Right ventricle myocardium inferior (tissue), 1 donor: ENCODE data around the gene UBAP1L. TPM values are rescaled to one million over a fixed set of nuclear protein-coding genes. Genes with fewer than 3 reads are reported as not detected.
"Not testable (repeated sequence)": the region's sequence is repeated elsewhere in the genome, so short reads cannot be mapped to it uniquely, and the experiment has no call there.

Source experiments
- ATAC-seq: fragments of 200-7000 bp; cut with Tn5 transposase; one replicate; pipeline ENCODE4 v1.9.1; 2020; ENCODE audit warnings: mild to moderate bottlenecking, moderate library complexity
- DNase-seq: peaks from one replicate; pipeline ENCODE4 v3.0.0; 2021; ENCODE audit errors: missing footprints
- intact Hi-C: fragments of 100-400 bp; cut with DNase I; formaldehyde crosslinking; loops from one replicate; pipeline ENCODE4 v1.11.0; 2022
- total RNA-seq: library from RNA; stranded (reverse); fragmentation: NEBNext Ultra II Directional; extraction: Animal tissue kit (Norgen Biotek cat#: 25700); gene quantifications from one replicate; pipeline ENCODE4 v1.2.1, GENCODE V29; 2021
- donor health status: DM: no; HTN: yes; CAD: no; lungs with severe emphysema.

UBAP1L gene
- total RNA-seq, 1 donor from 2014 or later, result 1.5 TPM

DNA sequence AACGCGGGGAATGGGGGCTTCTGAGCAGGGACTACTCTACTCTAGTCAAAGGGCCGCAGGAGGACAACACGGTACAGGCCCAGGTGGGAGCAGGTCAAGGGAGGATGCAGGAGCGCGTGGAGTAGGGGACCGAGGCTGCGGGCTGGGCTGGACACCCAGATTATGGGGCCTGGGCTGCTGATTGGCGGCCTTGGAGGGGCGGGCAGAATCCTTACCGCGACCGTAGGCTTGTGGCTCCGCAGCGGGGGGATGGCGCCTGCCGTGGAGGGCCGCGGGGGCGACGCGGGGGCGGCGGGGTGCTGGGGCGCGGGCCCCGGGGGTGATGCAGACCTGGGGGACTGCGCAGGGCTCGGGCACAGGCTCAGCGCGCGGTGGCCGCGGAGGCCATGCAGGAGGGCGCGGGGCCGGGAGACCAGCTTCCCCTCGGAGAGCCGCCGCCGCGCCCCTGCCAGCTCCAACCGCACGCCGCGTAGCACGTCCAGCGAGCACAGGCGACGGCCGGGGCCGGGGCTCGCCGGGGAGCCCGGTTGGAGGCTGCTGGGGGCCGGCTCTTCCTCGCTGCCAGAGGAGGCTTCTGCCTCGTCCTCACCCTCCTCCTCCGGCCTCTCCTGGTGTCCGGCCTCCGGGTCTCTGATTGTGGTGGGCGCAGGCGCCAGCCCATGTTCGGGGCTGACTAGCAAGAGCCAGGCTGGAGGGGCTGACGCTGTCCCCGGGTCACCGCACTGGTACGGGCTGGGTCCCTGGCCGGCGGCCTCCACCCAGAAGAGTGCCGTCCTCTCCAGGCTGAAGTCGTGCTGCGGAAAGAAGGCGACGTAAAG lies 12.9 kb downstream of the UBAP1L start:
- ATAC-seq, result peak; percentile 5
- DNase-seq, result no peak
- intact Hi-C loops, result loop anchor here (1.0 to 5.0 kb wide), 2 partner anchors 48 to 70 kb away; no protein-coding TSS in a partner anchor

DNA sequence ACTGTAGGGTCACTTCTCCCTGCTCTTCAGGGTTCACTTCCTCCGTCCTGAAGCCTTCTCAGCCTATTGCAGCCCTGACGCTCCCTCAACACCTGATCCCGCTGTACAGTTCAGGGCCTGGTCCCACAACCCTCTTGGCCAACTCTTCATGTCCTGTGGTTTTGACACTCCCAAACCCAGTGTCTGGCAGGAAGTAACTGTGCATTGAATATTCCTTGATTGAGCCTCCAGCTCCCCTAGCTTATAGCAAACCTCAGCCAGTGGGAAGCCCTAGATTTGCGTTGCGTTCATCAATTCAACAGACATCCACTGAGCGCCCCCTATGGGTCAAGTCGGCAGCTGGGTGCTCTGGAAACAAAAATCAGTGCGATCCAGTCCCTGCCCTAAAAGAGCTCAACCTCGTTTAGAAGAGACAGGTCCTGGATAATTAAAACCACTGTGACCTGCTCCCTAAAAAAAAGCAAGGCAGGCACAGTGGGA lies 13.5 kb downstream of the UBAP1L start:
- intact Hi-C loops, result loop anchor here (1.0 to 5.0 kb wide), 2 partner anchors 47 to 69 kb away; no protein-coding TSS in a partner anchor
- no peak for DNase-seq
- peak; percentile 60 for ATAC-seq

DNA sequence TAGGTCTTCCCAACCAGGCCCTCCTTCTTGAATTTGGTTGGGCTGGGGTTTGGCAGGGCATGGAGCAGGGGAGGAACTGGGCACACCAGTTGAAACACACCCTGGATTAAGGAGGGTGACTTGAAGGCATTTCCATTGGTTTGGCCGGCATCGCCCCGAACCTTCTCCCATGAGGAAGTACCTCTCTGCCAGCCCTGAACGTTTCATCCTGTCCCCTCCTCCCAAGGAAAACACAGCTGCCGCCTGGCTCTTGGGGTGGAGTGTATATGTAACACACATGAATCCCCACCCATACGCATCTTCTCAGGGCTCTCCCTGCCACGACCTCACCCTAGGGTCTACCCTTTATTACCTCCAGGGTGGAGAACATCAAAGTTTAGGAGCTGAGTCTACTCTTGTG lies 14.6 kb downstream of the UBAP1L start:
- ATAC-seq (peak; percentile 20), DNase-seq (no peak)
- intact Hi-C loops, result loop anchor here (5.0 kb wide), 1 partner anchor 68 kb away; no protein-coding TSS in a partner anchor

DNA sequence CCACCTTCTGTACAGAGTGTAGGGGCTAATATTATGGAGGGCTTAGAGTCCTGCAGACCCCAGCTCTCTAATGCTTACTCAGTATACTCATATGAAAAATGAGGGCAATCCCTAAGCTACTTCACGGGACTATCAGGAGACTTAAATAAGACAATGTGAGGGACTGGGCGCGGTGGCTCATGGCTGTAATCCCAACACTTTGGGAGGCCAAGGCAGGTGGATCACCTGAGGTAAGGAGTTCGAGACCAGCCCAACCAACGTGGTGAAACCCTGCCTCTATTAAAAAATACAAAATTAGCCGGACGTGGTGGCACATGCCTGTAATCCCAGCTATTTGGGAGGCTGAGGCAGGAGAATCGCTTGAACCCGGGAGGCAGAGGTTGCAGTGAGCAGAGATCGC lies 15.2 kb downstream of the UBAP1L start:
- not testable (repeated sequence) for ATAC-seq, DNase-seq
- intact Hi-C loops, result loop anchor here (5.0 kb wide), 1 partner anchor 68 kb away; no protein-coding TSS in a partner anchor

DNA sequence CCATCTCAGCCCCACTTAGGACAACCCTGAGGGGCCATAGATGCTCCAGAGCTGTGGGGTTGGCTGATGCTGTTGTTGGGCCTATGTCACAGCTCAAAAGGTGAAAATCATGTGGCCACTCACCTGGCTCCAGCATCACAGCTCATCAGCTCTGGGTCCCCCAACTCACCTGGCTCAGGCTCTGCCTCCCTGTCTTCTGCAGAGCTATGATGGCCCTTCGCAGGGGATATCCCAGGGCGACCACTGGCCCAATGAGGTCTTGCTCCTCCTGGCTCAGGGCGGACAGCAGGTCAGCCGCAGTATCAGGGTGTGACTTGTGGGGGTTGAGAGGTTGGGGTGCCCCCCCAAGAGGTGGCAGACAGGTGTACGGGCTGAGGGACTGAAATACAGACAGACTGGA lies 15.7 kb downstream of the UBAP1L start:
- DNase-seq (no peak), ATAC-seq (no peak)
- intact Hi-C loops, result no loop called here

DNA sequence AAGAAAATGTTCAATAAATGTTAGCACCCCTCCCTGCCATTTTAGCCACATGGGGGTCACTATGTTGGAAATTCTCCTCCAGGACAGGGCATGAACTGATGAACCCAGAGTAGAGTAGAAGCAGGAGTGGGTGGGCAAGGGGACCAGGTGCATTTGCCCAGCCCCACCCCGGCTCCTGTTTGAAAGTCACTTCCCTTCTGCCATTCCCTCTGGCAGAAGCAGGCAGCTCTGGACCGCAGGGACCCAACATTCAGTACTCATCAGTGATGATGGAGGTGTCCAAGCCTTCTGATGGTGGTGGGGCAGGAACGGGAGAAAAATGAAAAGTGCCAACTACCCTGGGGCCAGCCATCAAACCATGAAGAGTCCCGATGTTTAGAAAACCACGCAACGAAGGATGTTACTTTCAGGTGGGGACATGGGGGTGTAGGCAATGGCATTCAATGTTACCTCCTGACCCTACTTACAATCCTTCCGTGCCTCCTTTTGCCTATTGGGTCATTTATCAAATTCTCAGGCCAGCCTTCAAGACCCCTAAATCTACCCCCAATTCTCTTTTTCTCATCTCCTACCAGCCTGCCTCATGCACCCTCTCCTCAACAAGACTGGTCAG lies 17.2 kb downstream of the UBAP1L start:
- ATAC-seq, result no peak
- DNase-seq, result no peak
- intact Hi-C loops, result no loop called here

DNA sequence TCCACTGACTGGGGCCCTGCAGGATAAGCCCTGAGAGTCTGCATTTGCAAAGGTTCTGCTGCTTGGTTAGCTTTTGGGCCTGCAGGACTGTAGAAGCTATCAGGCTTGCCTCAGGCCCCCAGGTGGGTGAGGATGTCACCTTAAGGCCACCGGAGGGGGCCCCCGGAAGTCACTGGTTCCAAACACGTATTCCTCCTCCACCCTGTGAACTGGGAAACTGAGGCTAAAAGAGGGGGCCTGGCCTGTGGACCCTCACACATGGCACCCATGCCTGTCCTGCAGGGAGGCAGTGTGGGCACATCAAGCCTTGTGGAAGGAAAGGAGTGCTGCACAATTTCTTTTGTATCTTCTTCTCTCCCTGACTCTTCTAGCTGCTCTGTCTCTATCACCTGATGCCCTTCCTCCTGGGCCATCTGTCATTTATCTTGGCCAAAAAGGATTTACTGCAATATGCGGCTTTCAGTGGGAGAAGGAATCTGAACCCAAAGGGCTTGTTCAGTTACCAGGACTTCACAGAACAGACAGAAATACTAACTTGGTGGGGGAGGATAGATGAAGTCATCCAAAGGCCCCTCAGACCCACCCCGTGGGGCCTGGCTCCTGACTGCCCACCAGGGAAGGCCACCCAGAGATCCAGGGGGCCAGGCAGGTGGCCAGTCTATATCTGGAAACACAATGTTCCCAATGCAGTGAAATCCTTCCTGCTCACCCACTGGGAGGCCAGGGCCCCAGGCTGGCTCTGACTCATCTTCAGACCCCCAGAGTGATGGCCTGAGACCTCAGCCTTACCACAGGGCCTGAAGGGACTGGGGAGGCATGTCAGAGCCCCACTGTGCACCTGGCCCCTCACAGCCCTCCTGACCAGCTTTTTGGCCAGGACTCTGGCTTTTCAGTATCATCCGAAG lies 18.3 kb downstream of the UBAP1L start:
- intact Hi-C loops, result no loop called here
- DNase-seq, result no peak

DNA sequence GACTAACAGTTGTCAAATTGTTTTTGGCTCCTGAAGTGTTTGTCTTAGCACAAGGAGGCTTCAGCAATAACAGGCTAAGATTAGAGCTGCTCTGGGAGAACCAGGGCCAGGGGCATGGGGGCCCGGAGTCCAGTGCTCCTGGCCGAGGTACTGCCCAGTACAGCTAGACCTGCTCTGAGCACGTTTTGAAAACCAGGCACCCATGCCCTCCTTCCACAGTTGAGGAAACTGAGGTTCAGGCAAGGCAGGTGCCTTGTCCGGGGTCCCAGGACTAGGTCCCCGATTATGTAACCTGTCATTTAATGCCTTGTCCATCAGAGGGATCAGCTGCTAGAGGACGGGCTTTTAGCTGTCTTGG lies 19.3 kb downstream of the UBAP1L start:
- ATAC-seq, result no peak
- no peak for DNase-seq
- intact Hi-C loops, result no loop called here

More for the DNA sequence above, 18.3 kb downstream of the UBAP1L start:
- ATAC-seq, result no peak

DNA sequence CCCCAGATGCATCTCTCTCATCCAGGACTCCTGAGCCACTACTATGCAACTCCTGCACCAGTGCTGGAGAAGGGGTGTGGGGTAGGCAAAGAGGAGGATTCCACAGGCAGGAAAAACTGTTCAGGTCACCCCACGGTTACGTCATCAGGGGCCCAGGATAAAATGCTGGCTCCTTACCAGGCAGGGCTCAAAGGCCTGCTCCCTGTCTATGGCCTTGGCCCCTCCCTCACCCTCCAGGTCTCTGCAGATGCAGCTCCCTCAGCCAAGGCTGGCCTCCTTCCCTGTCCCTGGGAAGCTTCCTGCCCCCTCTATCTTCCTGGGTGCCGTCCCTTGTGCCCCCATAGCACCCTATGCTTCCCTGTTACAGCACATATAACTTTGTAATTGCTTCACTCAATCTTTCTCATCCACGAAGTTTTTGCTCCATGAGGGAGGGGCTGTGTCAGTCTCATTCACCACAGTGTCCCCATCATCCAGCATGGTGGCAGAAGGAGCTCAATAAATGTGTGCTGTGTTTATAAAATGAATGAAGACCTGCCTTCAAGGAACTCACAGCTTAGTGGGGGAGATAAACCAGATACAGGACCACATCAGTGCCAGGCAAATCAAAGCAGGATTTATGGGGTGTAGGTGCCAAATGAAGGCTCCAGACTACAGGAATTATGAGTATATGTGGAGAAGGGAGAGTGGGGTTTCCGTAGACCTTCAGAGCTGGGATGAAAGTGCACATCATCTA lies 19.8 kb downstream of the UBAP1L start:
- intact Hi-C loops, result no loop called here
- no peak for ATAC-seq
- no peak for DNase-seq

DNA sequence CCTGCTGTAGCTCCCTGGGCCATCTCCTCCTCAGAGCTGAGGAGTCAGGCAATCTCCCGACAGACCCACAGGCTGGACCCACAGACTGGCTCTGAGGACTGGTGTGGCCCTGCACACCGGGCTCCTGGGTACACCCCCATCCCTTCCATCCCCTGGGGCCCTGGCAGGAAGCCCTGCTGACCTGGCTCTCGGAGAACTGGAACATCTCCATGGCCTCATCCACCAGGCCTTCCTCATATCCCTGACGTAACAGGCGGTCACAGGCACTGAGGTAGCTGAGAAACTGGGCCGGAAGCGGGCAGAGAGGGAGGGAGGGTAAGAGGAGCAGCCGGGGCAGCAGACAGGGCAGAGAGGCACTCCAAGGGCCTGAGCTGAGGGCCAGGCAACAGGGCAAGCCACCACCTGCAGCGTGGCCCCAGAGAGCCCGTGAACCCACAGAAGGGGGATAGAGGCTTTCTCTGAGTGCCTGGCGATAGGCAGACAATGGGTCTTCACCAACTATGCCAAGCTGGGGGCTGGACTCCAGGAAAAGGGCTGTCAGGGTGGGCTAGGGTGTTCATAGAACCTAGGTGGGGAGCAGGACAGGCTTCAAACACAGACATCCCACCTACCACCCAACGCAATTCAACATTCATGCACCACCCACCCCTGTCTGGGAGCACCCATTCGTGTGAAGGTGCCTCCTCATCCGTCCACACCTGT lies 20.6 kb downstream of the UBAP1L start:
- ATAC-seq, result peak; percentile 35
- intact Hi-C loops, result no loop called here
- no peak for DNase-seq

DNA sequence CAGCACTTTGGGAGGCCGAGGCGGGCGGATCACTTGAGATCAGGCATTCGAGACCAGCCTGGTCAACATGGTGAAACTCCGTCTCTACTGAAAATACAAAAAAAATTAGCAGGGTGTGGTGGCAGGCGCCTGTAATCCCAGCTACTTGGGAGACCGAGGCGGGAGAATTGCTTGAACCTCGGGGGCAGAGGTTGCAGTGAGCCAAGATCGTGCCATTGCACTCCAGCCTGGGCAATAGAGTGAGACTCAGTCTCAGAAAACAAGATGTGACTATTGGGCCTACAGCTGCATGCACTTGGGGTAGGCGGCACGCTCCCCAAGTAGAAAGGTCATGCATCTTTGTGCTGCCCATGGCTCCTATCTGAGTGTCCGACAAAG lies 21.2 kb downstream of the UBAP1L start:
- ATAC-seq, DNase-seq, intact Hi-C loops: not testable (repeated sequence)

DNA sequence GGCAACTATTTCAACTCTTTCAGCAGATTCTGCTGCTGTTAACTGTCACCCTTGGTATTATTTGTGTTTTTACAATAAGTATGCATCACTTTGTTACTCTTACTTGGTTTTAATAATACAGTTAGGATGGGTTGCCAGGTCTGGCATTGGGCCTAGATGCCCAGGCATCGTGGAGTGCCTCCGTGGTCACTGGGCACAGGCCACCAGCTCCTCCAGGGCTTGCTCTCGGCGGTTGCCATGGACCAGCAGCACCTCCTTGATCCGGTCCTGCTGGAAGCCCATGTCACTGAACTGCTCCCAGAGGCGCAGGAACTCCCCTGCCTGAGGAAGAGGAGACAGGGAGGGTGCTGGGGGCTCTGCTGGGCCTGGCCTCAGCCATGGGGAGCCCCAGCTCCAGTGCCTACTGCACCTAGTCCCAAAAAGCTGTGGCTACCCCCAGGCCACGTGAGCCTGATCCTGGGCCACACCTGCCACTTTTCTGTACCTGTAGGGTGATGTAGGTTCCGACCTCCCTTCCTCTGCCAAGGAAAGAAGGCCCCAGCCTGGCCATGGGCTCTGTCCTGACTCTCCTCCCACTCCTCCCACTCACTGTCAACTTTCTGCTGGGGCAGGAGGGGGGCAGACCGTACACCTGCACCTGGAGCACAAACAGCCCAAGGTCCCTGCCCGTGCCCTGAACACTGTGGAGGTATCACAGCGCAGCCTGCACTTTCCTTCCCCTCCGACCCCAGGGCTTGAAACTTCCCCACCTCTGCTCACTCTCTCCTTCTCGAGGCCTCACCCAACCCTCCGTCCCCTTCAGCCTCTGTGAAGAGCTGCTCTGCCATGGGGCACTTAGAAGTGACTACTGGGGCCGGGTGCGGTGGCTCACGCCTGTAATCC lies 21.8 kb downstream of the UBAP1L start:
- no peak for ATAC-seq
- intact Hi-C loops, result no loop called here

DNA sequence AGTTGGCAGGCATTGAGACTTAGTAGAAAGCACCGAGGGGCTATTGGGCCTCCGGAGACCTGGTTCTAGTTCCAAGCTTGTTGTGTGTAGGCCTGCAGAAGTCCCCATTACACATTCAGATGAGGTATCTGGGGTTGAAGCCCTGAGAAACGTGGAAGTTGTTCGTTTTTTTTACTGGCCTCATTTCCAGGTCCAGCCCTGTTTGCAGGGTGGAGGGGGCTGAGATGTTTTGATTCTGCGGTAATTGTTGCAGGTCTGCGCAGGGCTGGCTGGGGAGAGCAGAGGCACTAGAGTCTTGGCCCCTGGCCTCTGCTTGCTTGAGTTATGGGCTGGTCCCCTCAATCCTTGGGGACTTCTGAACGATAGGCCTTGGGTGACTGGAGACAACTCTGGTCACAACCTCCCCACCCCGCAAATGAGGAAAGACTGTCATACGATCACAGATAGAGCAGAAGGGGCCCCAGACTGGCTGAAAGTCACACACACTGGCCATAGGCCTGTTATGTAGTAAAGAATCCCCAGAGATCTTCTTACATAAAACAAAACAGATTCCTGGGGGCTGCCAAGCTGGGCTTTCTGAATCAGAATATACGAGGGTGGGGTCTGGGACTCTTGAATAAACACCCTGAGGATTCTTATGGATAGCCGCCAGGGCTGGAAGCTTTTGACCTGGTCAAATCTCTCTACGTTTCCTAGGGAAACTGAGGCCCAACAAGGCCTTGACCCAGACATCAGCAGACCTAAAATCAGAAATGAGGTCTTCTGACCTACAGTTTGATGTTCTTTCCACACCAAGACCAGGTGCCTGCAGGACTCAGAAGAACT lies 22.8 kb downstream of the UBAP1L start:
- ATAC-seq, result no peak
- DNase-seq, result no peak
- intact Hi-C loops, result no loop called here

More for the DNA sequence above, 21.8 kb downstream of the UBAP1L start:
- no peak for DNase-seq

DNA sequence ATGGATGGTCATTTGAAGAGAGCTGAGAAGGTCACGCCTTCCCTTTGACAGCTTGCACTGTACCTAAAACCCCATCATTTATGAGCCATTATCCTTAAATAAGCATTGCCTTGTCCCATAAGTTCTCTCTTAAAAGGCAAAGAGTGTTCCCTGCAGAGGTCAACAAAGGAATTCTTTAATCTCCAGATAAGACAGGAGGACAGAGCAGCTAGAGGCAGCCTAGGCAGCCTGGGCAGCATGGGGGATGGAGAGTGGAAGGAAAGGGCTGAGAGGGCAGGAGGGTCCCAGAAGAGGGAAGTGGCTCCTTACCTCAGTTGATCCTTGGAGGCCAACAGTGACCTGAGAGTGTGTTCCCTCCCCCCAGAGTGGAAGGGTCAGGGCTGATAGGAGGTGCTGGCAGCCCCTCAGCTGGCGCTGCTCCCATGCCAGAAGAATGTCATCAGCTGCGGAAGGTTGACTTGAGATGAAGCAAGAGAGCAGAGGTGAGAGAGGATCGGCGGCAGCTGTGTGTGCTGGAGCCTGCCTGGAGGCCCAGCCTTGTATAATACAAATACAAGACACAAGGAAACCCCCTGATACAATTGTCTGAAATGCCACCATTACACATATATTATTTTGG lies 25.7 kb downstream of the UBAP1L start:
- DNase-seq (no peak), ATAC-seq (peak; percentile 38)
- intact Hi-C loops, result no loop called here

DNA sequence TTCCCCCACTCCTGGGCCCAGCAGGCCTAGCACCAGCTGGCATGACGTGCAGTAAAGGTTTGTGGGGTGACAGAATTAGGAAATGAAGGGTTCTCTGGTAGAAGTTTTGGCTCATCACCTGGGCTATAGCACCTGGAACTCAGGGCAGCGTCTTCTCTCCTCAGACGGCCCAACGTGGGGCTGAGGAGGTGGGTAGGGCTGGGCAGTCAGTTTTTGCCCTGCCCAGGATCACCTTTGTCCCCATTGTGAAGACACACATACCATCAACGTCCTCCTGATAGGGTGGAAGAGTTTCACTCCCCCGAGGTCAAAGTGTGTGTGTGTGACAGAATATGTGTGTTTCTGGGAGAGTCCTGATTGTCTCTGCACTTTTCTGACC lies 26.4 kb downstream of the UBAP1L start:
- ATAC-seq (no peak), DNase-seq (no peak)
- intact Hi-C loops, result no loop called here
